H1 (cell line): ENCODE data around the gene HDAC10. TPM values are rescaled to one million over a fixed set of nuclear protein-coding genes. Genes with fewer than 3 reads are reported as not detected.

Experiments
- CTCF ChIA-PET: fragments of 300-600 bp; sonication (Branson Sonifier 250); formaldehyde crosslinking; loops from one replicate; lab custom pipeline; 2021; ENCODE audit not compliant: partially characterized antibody; lab: Charles Lee
- POLR2A ChIA-PET: fragments of 300-600 bp; sonication (Branson Sonifier 250); formaldehyde crosslinking; loops from one replicate; lab custom pipeline; 2021; ENCODE audit warnings: inconsistent platforms; ENCODE audit not compliant: partially characterized antibody; lab: Charles Lee
- DNase-seq, 2 experiments: peaks; one replicate each; pipeline versions ENCODE4 v3.0.0 to v3.0.0-alpha.2; 2010 to 2022; ENCODE audit warnings: low spot score in 2 of 2, low read depth in 1 of 2, mixed read lengths in 1 of 2
- FAIRE-seq: peaks from 2 replicates; lab custom pipeline; 2011; peaks lifted over from hg19 to GRCh38; lab: Jason Lieb, UNC
- H2AFZ ChIP-seq: 2 replicates; pipeline ENCODE4 v1.8.1; 2012; ENCODE audit warnings: low read length, inconsistent platforms
- H2AK5ac ChIP-seq: 2 replicates; pipeline ENCODE4 v1.6.1; 2013; ENCODE audit warnings: low read depth, low read length
- H2BK120ac ChIP-seq: replicated peaks from 2 replicates; pipeline ENCODE3; 2013; ENCODE audit warnings: low read depth, low read length, inconsistent platforms
- H2BK12ac ChIP-seq: 2 replicates; pipeline ENCODE4 v1.6.1; 2013; ENCODE audit warnings: low read depth, low read length
- H2BK15ac ChIP-seq: 2 replicates; pipeline ENCODE4 v1.6.1; 2013; ENCODE audit warnings: low read length
- H2BK20ac ChIP-seq: 2 replicates; pipeline ENCODE4 v1.6.1; 2013; ENCODE audit warnings: low read length
- H2BK5ac ChIP-seq: 2 replicates; pipeline ENCODE4 v1.6.1; 2013; ENCODE audit warnings: low read depth, low read length
- H3K14ac ChIP-seq: 2 replicates; pipeline ENCODE4 v1.6.1; 2013; ENCODE audit warnings: inconsistent platforms; ENCODE audit not compliant: insufficient read length
- H3K18ac ChIP-seq: 2 replicates; pipeline ENCODE4 v1.6.1; 2013; ENCODE audit warnings: low read length; ENCODE audit errors: extremely low read depth
- H3K23ac ChIP-seq: 2 replicates; pipeline ENCODE4 v1.6.1; 2013; ENCODE audit warnings: inconsistent platforms; ENCODE audit not compliant: insufficient read length
- H3K23me2 ChIP-seq: 2 replicates; pipeline ENCODE4 v1.6.1; 2013; ENCODE audit warnings: low read depth, low read length
- H3K27ac ChIP-seq: 2 replicates; pipeline ENCODE4 v1.6.1; 2011; ENCODE audit warnings: low read depth, low read length, inconsistent platforms
- H3K27me3 ChIP-seq, 4 experiments: replicated peaks in 1 of 4; 1 replicate in 1 of 4; 2 replicates in 3 of 4; pipeline versions ENCODE4 v1.6.1 to v1.8.1; 2011 to 2013; ENCODE audit warnings: low read length in 3 of 4, mild to moderate bottlenecking in 3 of 4, inconsistent platforms in 2 of 4, mixed read lengths in 2 of 4, moderate library complexity in 1 of 4; ENCODE audit not compliant: control insufficient read depth in 3 of 4, insufficient read depth in 3 of 4; ENCODE audit errors: extremely low read depth in 1 of 4
- H3K36me3 ChIP-seq, 4 experiments: 2 replicates each; pipeline versions ENCODE4 v1.6.1 to v1.8.1; 2011 to 2013; ENCODE audit warnings: mild to moderate bottlenecking in 4 of 4, low read length in 3 of 4, moderate library complexity in 2 of 4, control low read depth in 1 of 4, inconsistent platforms in 1 of 4; ENCODE audit not compliant: insufficient read depth in 4 of 4, control insufficient read depth in 2 of 4
- H3K4ac ChIP-seq: replicated peaks from 2 replicates; pipeline ENCODE3; 2013; ENCODE audit warnings: low read length, low read depth, mixed read lengths, inconsistent platforms; ENCODE audit not compliant: insufficient read length
- H3K4me1 ChIP-seq, 4 experiments: replicated peaks in 1 of 4; 1 replicate in 1 of 4; 2 replicates in 3 of 4; pipeline versions ENCODE4 v1.6.1 to v1.8.1; 2011 to 2013; ENCODE audit warnings: low read length in 3 of 4, inconsistent platforms in 2 of 4, mixed read lengths in 1 of 4; ENCODE audit not compliant: insufficient read depth in 4 of 4, control insufficient read depth in 3 of 4
- H3K4me2 ChIP-seq, 2 experiments: 2 replicates each; pipeline versions ENCODE4 v1.6.1 to v1.8.1; 2011 to 2013; ENCODE audit warnings: low read depth in 2 of 2, low read length in 2 of 2, control low read depth in 1 of 2, inconsistent platforms in 1 of 2, mild to moderate bottlenecking in 1 of 2; ENCODE audit not compliant: insufficient read depth in 1 of 2
- H3K4me3 ChIP-seq, 4 experiments: fragments of 200-600, 300-600 bp in 1 of 4; sonication (generic), shearing (Covaris generic), sonication (Bioruptor Twin) in 1 of 4; 2 replicates each; pipeline versions ENCODE4 v1.5.1 to v1.8.1; 2011 to 2016; ENCODE audit warnings: low read length in 4 of 4, low read depth in 3 of 4, control low read depth in 2 of 4, inconsistent platforms in 2 of 4, mild to moderate bottlenecking in 2 of 4, mixed read lengths in 1 of 4, moderate library complexity in 1 of 4; ENCODE audit not compliant: insufficient read depth in 2 of 4; ENCODE audit errors: extremely low read depth in 1 of 4
- H3K56ac ChIP-seq: replicated peaks from 2 replicates; pipeline ENCODE3; 2013; ENCODE audit warnings: low read depth, mild to moderate bottlenecking, mixed read lengths, low read length, inconsistent platforms; ENCODE audit not compliant: insufficient read length
- H3K79me1 ChIP-seq: 2 replicates; pipeline ENCODE4 v1.6.1; 2013; ENCODE audit warnings: low read depth, low read length, control low read depth
- H3K79me2 ChIP-seq, 2 experiments: 2 replicates each; pipeline versions ENCODE4 v1.6.1 to v1.8.1; 2012 to 2013; ENCODE audit warnings: low read length in 2 of 2, mild to moderate bottlenecking in 2 of 2, inconsistent platforms in 1 of 2; ENCODE audit not compliant: insufficient read depth in 2 of 2, control insufficient read depth in 1 of 2
- H3K9ac ChIP-seq, 4 experiments: replicated peaks in 1 of 4; 1 replicate in 1 of 4; 2 replicates in 3 of 4; pipeline versions ENCODE4 v1.6.1 to v1.8.1; 2011 to 2013; ENCODE audit warnings: low read depth in 3 of 4, low read length in 3 of 4, control low read depth in 2 of 4, mild to moderate bottlenecking in 2 of 4, moderate library complexity in 2 of 4, inconsistent platforms in 1 of 4; ENCODE audit errors: extremely low read depth in 1 of 4
- H3K9me3 ChIP-seq, 2 experiments: 2 replicates each; pipeline versions ENCODE4 v1.6.1 to v1.8.1; 2012 to 2013; ENCODE audit warnings: mild to moderate bottlenecking in 2 of 2, moderate library complexity in 2 of 2, control low read depth in 1 of 2, inconsistent platforms in 1 of 2, low read depth in 1 of 2, low read length in 1 of 2, mixed read lengths in 1 of 2; ENCODE audit not compliant: insufficient read depth in 2 of 2
- H4K20me1 ChIP-seq, 2 experiments: replicated peaks in 1 of 2; 2 replicates each; pipeline versions ENCODE3 to v1.8.1; 2011 to 2013; ENCODE audit warnings: inconsistent platforms in 2 of 2, low read length in 2 of 2, mild to moderate bottlenecking in 1 of 2; ENCODE audit not compliant: insufficient read depth in 2 of 2, control insufficient read depth in 1 of 2
- H4K5ac ChIP-seq: 2 replicates; pipeline ENCODE4 v1.6.1; 2013; ENCODE audit warnings: low read length, low read depth, mixed read lengths, inconsistent platforms; ENCODE audit not compliant: insufficient read length
- H4K8ac ChIP-seq: 2 replicates; pipeline ENCODE4 v1.8.0; 2013; ENCODE audit warnings: mild to moderate bottlenecking, moderate library complexity, low read length, inconsistent platforms; ENCODE audit not compliant: insufficient read depth; ENCODE audit errors: extremely low read depth
- H4K91ac ChIP-seq: replicated peaks from 2 replicates; pipeline ENCODE3; 2013; ENCODE audit warnings: low read length, mixed read lengths, inconsistent platforms; ENCODE audit not compliant: insufficient read length
- CBX5 ChIP-seq: fragments of 300-800, 300-1000 bp; sonication (generic); IDR thresholded peaks from 2 replicates; pipeline ENCODE4 v1.7.1; 2016; ENCODE audit warnings: antibody characterized with exemption, low read length, low read depth
- CTCF ChIP-seq, 3 experiments: IDR thresholded peaks; 1 replicate in 2 of 3; 2 replicates in 1 of 3; pipeline versions ENCODE4 v1.5.1 to v1.6.1; 2011; ENCODE audit warnings: low read length in 3 of 3, mild to moderate bottlenecking in 3 of 3, inconsistent platforms in 2 of 3, low read depth in 1 of 3, moderate library complexity in 1 of 3; ENCODE audit not compliant: insufficient read depth in 1 of 3; ENCODE audit errors: control extremely low read depth in 1 of 3
- KDM1A ChIP-seq: fragments of 200-600, 300-600 bp; sonication (generic); IDR thresholded peaks from 2 replicates; pipeline ENCODE4 v1.7.1; 2016; ENCODE audit warnings: mild to moderate bottlenecking, low read length, borderline replicate concordance
- KDM4A ChIP-seq: IDR thresholded peaks from one replicate; pipeline ENCODE4 v1.7.1; 2012; ENCODE audit warnings: low read depth, mild to moderate bottlenecking, moderate library complexity, low read length, inconsistent platforms; ENCODE audit not compliant: severe bottlenecking
- KDM5A ChIP-seq: fragments of 200-600 bp; IDR thresholded peaks from 2 replicates; pipeline ENCODE4 v1.7.1; 2012; ENCODE audit warnings: mild to moderate bottlenecking, low read length, inconsistent platforms, mixed read lengths
- NRF1 ChIP-seq: IDR thresholded peaks from 2 replicates; pipeline ENCODE4 v1.6.1; 2011; ENCODE audit warnings: mild to moderate bottlenecking, low read depth, low read length, improper control_type of control experiment
- RBBP5 ChIP-seq: IDR thresholded peaks from 2 replicates; pipeline ENCODE4 v1.7.1; 2012; ENCODE audit warnings: low read depth, mild to moderate bottlenecking, inconsistent platforms, low read length, moderate library complexity, borderline replicate concordance
- SP2 ChIP-seq: IDR thresholded peaks from 2 replicates; pipeline ENCODE4 v1.6.1; 2012; ENCODE audit warnings: mild to moderate bottlenecking, low read length, inconsistent platforms
- TCF12 ChIP-seq: IDR thresholded peaks from 2 replicates; pipeline ENCODE4 v1.6.1; 2011; ENCODE audit warnings: low read depth, mild to moderate bottlenecking, low read length
- WGBS, 2 experiments: shearing (Covaris generic) in 1 of 2; methylation state at CpG; one replicate each; pipeline versions ENCODE4 v1.1.6 to v1.1.7; 2013 to 2015; ENCODE audit warnings: low lambda C conversion rate in 2 of 2, mixed read lengths in 2 of 2, inconsistent platforms in 1 of 2, low coverage in 1 of 2, missing lambda C conversion rate in 1 of 2; ENCODE audit not compliant: insufficient replicate concordance in 2 of 2, insufficient coverage in 1 of 2, insufficient read length in 1 of 2; ENCODE audit errors: extremely low coverage in 1 of 2, missing lambda C conversion rate in 1 of 2; 5-methylcytosine and 5-hydroxymethylcytosine counted together
- polyA plus RNA-seq, 7 experiments: library from polyadenylated mRNA; depleted of rRNA in 3 of 7; stranded (reverse) in 5 of 7; unstranded in 2 of 7; fragments of >200 nt in 5 of 7; fragments of 200-250 nt in 2 of 7; gene quantifications; 1 replicate in 5 of 7; 2 replicates in 1 of 7; 4 replicates in 1 of 7; pipeline versions ENCODE4 v1.2.1 to v1.2.3, GENCODE V29; 2011 to 2013; ENCODE audit warnings: missing spikeins in 2 of 7, mixed read lengths in 2 of 7
- total RNA-seq: library from RNA; stranded (reverse); fragmentation: NEBNext Ultra II Directional; extraction: Animal tissue kit (Norgen Biotek cat#: 25700); gene quantifications from 2 replicates; pipeline ENCODE4 v1.2.1, GENCODE V29; 2021

Gene HDAC10
- total and polyA plus RNA-seq, 2 of the 8 experiments (the other 6 are each of a cell fraction or from before 2014, with no cell fraction given) = 11.2 to 26.4 TPM

GRCh38 chr22:50275181-50276055 is 24.4 kb upstream of the HDAC10 start:
- Histone ChIP-seq H3K23ac (no peak overlapping the region), H3K23me2 (peaks cover 8% of the 10 kb centered on the region; the same call in 1 of the 2 replicates), H2BK12ac (no peak overlapping the region), H2AK5ac (no peak overlapping the region), H2BK20ac (no peak overlapping the region), H4K5ac (no peak overlapping the region), H3K4me3 (no peak overlapping the region), H2BK5ac (no peak overlapping the region), H4K20me1 (peaks cover 6 to 11% of the 10 kb centered on the region in 2 experiments), H3K36me3 (peaks cover 12 to 54% (median 36%) of the 10 kb centered on the region in 4 experiments), H2BK120ac (no peak overlapping the region), H2AFZ (no peak overlapping the region), H3K9me3 (peaks cover 7 to 24% of the 10 kb centered on the region in 2 experiments; a peak in 3 of 4 replicates), H3K4me1 (peaks cover 2 to 11% (median 7%) of the 10 kb centered on the region in 4 experiments; a peak in 5 of 7 replicates), H3K9ac (no peak overlapping the region), H3K56ac (no peak overlapping the region), H3K79me2 (no peaks in the 10 kb centered on the region), H4K91ac (no peak overlapping the region), H3K18ac (no peak overlapping the region), H3K27me3 (peaks cover 6 to 13% (median 12%) of the 10 kb centered on the region in 4 experiments; a peak in 6 of 7 replicates), H4K8ac (no peak overlapping the region; the same call in 1 of the 2 replicates), H3K4ac (no peak overlapping the region), H3K27ac (no peak overlapping the region), H3K4me2 (no peak overlapping the region), H3K14ac (no peak overlapping the region), H2BK15ac (no peak overlapping the region), H3K79me1 (no peaks in the 10 kb centered on the region)
- WGBS, 2 experiments = 94% methylated on average over 32 of the region's 43 CpGs; no CpG with 5 or more reads in 1 of the 2 experiments
- no peak for FAIRE-seq
- DNase-seq = no peak
- ChIA-PET POLR2A (interaction anchor here (1.2 kb wide), 2 partner anchors 25 to 53 kb away, joined by 3 read pairs; partner anchors contain the start of gene HDAC10), CTCF (interaction anchor here (0.6 to 6.0 kb wide), 30 partner anchors 8 to 513 kb away, joined by 3 to 39 read pairs (median 4); partner anchors contain the start of genes HDAC10 and MAPK12)
- TF ChIP-seq CTCF (IDR thresholded peaks at IDR 0.05; ENCODE audit: control extremely low read depth in 1 of 3, insufficient read depth in 1 of 3, low read depth in 1 of 3, low read length in 3 of 3) (no peak), RBBP5 (no peak), KDM5A (no peak), CBX5 (no peak), SP2 (no peak), TCF12 (no peak), NRF1 (no peak), KDM4A (no peak), KDM1A (no peak)
